GM23338 (cell line): Measurements from ENCODE around the gene STAM2. TPM values are rescaled to one million over a fixed set of nuclear protein-coding genes. Genes with fewer than 3 reads are reported as not detected.

Experiments
- ATAC-seq: fragments of 200-7000 bp; cut with Tn5 transposase; 3 replicates; pipeline ENCODE4 v1.9.1; 2020
- DNase-seq: peaks from one replicate; pipeline ENCODE4 v3.0.0-alpha.2; 2015; ENCODE audit warnings: low spot score
- H2AFZ ChIP-seq: fragments of 200-600 bp; sonication (generic); 2 replicates; pipeline ENCODE4 v1.8.0; 2016; ENCODE audit warnings: antibody characterized with exemption, mild to moderate bottlenecking, moderate library complexity
- H3F3A ChIP-seq: fragments of 200-600 bp; sonication (generic); replicated peaks from 2 replicates; pipeline ENCODE4 v1.8.0; 2017; ENCODE audit warnings: antibody characterized with exemption, mixed run types, low read depth
- H3K27ac ChIP-seq: fragments of 200-600 bp; sonication (generic); 2 replicates; pipeline ENCODE4 v1.6.1; 2016; ENCODE audit warnings: low read depth
- H3K27me3 ChIP-seq: fragments of 200-600 bp; sonication (generic); 2 replicates; pipeline ENCODE4 v1.8.0; 2016; ENCODE audit warnings: mild to moderate bottlenecking, mixed run types, moderate library complexity; ENCODE audit not compliant: insufficient read depth
- H3K36me3 ChIP-seq: fragments of 200-600 bp; sonication (generic); 2 replicates; pipeline ENCODE4 v1.8.0; 2016; ENCODE audit warnings: mild to moderate bottlenecking; ENCODE audit not compliant: insufficient read depth
- H3K4me1 ChIP-seq: fragments of 200-600 bp; sonication (generic); 2 replicates; pipeline ENCODE4 v1.8.0; 2016; ENCODE audit warnings: mild to moderate bottlenecking, moderate library complexity; ENCODE audit not compliant: insufficient read depth
- H3K4me2 ChIP-seq: fragments of 200-600 bp; sonication (generic); 2 replicates; pipeline ENCODE4 v1.7.1; 2017; ENCODE audit warnings: mixed run types
- H3K4me3 ChIP-seq: fragments of 200-600 bp; sonication (generic); 2 replicates; pipeline ENCODE4 v1.6.1; 2016; ENCODE audit warnings: mixed run types
- H3K79me2 ChIP-seq: fragments of 200-600 bp; sonication (generic); replicated peaks from 2 replicates; pipeline ENCODE4 v1.8.0; 2017; ENCODE audit warnings: mild to moderate bottlenecking; ENCODE audit not compliant: insufficient read depth
- H3K9me2 ChIP-seq: fragments of 200-600 bp; sonication (generic); 2 replicates; pipeline ENCODE4 v1.8.0; 2017; ENCODE audit not compliant: insufficient read depth
- H4K20me1 ChIP-seq: fragments of 200-600 bp; sonication (generic); replicated peaks from 2 replicates; pipeline ENCODE4 v1.8.0; 2017; ENCODE audit warnings: mild to moderate bottlenecking; ENCODE audit not compliant: insufficient read depth
- H3K27ac Mint-ChIP-seq: 2 replicates; pipeline ENCODE4 v1.8.0; 2020; ENCODE audit warnings: inconsistent platforms, mild to moderate bottlenecking, moderate library complexity, mixed read lengths
- H3K27me3 Mint-ChIP-seq: 3 replicates; pipeline ENCODE4 v1.8.0; 2022; ENCODE audit warnings: low read depth, mild to moderate bottlenecking, moderate library complexity, mixed read lengths, inconsistent platforms; ENCODE audit not compliant: insufficient read depth, poor library complexity
- H3K36me3 Mint-ChIP-seq: 3 replicates; pipeline ENCODE4 v1.8.0; 2021; ENCODE audit warnings: low read depth, mild to moderate bottlenecking, inconsistent platforms, moderate library complexity, mixed read lengths
- H3K4me1 Mint-ChIP-seq: 3 replicates; pipeline ENCODE4 v1.8.0; 2020; ENCODE audit warnings: mild to moderate bottlenecking, inconsistent platforms, mixed read lengths
- H3K4me3 Mint-ChIP-seq: 3 replicates; pipeline ENCODE4 v1.8.0; 2021; ENCODE audit warnings: moderate library complexity, mild to moderate bottlenecking, inconsistent platforms, mixed read lengths
- H3K9me3 Mint-ChIP-seq: 3 replicates; pipeline ENCODE4 v1.8.0; 2020; ENCODE audit warnings: moderate library complexity, mild to moderate bottlenecking, inconsistent platforms, mixed read lengths
- CREB1 ChIP-seq: fragments of 250-450 bp; sonication (Bioruptor Pico); IDR thresholded peaks from 2 replicates; pipeline ENCODE4 v1.5.0; 2020; ENCODE audit warnings: low read depth, mild to moderate bottlenecking, moderate library complexity
- EZH2 ChIP-seq: fragments of 200-600 bp; sonication (generic); IDR thresholded peaks from one replicate; pipeline ENCODE4 v1.8.0; 2017; ENCODE audit warnings: antibody characterized with exemption, mild to moderate bottlenecking, low read depth; ENCODE audit not compliant: unreplicated experiment
- EZH2phosphoT487 ChIP-seq: fragments of 200-600 bp; sonication (generic); IDR thresholded peaks from one replicate; pipeline ENCODE4 v1.8.1; 2018; ENCODE audit warnings: antibody characterized with exemption; ENCODE audit not compliant: unreplicated experiment
- JUNB ChIP-seq: IDR thresholded peaks from one replicate; pipeline ENCODE4 v1.6.1; 2016; ENCODE audit warnings: antibody characterized with exemption; ENCODE audit not compliant: unreplicated experiment
- NANOG ChIP-seq: IDR thresholded peaks from 2 replicates; pipeline ENCODE4 v1.6.1; 2016; ENCODE audit warnings: antibody characterized with exemption, borderline replicate concordance
- POLR2AphosphoS5 ChIP-seq: IDR thresholded peaks from 2 replicates; pipeline ENCODE4 v1.6.1; 2016; ENCODE audit warnings: antibody characterized with exemption, low read depth
- STAT1 ChIP-seq: IDR thresholded peaks from one replicate; pipeline ENCODE4 v1.6.1; 2016; ENCODE audit warnings: antibody characterized with exemption; ENCODE audit not compliant: unreplicated experiment
- ZNF114 ChIP-seq: fragments of 250-450 bp; sonication (Bioruptor Pico); IDR thresholded peaks from 2 replicates; pipeline ENCODE4 v1.5.0; 2020; ENCODE audit warnings: mild to moderate bottlenecking, moderate library complexity
- ZNF331 ChIP-seq: fragments of 250-450 bp; sonication (Bioruptor Pico); IDR thresholded peaks from 2 replicates; pipeline ENCODE4 v1.5.0; 2020; ENCODE audit warnings: low read depth, mild to moderate bottlenecking, moderate library complexity
- polyA plus RNA-seq: library from polyadenylated mRNA; unstranded; fragments of >200 nt; fragmentation: Nextera tagmentation; extraction: Ambion mirVana; gene quantifications from 2 replicates; pipeline ENCODE4 v1.2.1, GENCODE V29; 2016
- total RNA-seq: library from RNA; depleted of rRNA; stranded (reverse); fragments of >200 nt; shearing (Covaris generic); gene quantifications from 2 replicates; pipeline ENCODE4 v1.2.3, GENCODE V29; 2014
- TF ChIP-seq, protein P1 (sequence below): fragments of 250-450 bp; sonication (Bioruptor Pico); IDR thresholded peaks from 2 replicates; pipeline ENCODE4 v1.5.0; 2020; ENCODE audit warnings: mild to moderate bottlenecking, moderate library complexity
- TF ChIP-seq, protein P2 (sequence below), 2 experiments: fragments of 200-600 bp in 1 of 2; sonication (generic) in 1 of 2; conservative IDR thresholded peaks; 2 replicates each; pipeline versions ENCODE4 v1.5.1 to v1.6.1; 2016 to 2017; ENCODE audit warnings: antibody characterized with exemption in 2 of 2, low read depth in 2 of 2, mild to moderate bottlenecking in 2 of 2, moderate library complexity in 1 of 2
- TF ChIP-seq, protein P3 (sequence below): IDR thresholded peaks from one replicate; pipeline ENCODE4 v1.6.1; 2018; ENCODE audit warnings: antibody characterized with exemption; ENCODE audit not compliant: unreplicated experiment
- TF ChIP-seq, protein P4 (sequence below): IDR thresholded peaks from 2 replicates; pipeline ENCODE4 v1.6.1; 2016; ENCODE audit warnings: antibody characterized with exemption

Gene STAM2
- total and polyA plus RNA-seq, 2 experiments from 2014 or later = 4.6 to 18.2 TPM

DNA sequence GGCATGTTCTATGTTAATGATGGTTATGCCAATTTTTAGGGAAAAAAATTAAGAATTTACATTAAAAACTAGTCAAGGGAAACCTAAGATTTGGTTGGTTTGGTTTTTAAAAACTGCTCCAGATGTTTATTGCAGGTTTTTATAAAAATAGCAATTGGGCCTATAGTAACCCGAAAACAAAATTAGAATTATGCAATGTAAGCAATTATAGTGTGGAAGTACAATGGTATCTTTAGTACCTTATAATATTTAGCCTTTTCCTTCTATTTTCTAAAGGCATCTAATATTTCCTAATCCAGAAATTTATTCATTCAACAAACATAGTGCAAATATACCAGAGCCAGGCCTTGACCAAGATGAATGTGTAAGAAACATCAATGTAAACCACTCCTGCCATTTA is 104.0 kb downstream of the STAM2 start (continued):
- TF ChIP-seq, protein P1, sequence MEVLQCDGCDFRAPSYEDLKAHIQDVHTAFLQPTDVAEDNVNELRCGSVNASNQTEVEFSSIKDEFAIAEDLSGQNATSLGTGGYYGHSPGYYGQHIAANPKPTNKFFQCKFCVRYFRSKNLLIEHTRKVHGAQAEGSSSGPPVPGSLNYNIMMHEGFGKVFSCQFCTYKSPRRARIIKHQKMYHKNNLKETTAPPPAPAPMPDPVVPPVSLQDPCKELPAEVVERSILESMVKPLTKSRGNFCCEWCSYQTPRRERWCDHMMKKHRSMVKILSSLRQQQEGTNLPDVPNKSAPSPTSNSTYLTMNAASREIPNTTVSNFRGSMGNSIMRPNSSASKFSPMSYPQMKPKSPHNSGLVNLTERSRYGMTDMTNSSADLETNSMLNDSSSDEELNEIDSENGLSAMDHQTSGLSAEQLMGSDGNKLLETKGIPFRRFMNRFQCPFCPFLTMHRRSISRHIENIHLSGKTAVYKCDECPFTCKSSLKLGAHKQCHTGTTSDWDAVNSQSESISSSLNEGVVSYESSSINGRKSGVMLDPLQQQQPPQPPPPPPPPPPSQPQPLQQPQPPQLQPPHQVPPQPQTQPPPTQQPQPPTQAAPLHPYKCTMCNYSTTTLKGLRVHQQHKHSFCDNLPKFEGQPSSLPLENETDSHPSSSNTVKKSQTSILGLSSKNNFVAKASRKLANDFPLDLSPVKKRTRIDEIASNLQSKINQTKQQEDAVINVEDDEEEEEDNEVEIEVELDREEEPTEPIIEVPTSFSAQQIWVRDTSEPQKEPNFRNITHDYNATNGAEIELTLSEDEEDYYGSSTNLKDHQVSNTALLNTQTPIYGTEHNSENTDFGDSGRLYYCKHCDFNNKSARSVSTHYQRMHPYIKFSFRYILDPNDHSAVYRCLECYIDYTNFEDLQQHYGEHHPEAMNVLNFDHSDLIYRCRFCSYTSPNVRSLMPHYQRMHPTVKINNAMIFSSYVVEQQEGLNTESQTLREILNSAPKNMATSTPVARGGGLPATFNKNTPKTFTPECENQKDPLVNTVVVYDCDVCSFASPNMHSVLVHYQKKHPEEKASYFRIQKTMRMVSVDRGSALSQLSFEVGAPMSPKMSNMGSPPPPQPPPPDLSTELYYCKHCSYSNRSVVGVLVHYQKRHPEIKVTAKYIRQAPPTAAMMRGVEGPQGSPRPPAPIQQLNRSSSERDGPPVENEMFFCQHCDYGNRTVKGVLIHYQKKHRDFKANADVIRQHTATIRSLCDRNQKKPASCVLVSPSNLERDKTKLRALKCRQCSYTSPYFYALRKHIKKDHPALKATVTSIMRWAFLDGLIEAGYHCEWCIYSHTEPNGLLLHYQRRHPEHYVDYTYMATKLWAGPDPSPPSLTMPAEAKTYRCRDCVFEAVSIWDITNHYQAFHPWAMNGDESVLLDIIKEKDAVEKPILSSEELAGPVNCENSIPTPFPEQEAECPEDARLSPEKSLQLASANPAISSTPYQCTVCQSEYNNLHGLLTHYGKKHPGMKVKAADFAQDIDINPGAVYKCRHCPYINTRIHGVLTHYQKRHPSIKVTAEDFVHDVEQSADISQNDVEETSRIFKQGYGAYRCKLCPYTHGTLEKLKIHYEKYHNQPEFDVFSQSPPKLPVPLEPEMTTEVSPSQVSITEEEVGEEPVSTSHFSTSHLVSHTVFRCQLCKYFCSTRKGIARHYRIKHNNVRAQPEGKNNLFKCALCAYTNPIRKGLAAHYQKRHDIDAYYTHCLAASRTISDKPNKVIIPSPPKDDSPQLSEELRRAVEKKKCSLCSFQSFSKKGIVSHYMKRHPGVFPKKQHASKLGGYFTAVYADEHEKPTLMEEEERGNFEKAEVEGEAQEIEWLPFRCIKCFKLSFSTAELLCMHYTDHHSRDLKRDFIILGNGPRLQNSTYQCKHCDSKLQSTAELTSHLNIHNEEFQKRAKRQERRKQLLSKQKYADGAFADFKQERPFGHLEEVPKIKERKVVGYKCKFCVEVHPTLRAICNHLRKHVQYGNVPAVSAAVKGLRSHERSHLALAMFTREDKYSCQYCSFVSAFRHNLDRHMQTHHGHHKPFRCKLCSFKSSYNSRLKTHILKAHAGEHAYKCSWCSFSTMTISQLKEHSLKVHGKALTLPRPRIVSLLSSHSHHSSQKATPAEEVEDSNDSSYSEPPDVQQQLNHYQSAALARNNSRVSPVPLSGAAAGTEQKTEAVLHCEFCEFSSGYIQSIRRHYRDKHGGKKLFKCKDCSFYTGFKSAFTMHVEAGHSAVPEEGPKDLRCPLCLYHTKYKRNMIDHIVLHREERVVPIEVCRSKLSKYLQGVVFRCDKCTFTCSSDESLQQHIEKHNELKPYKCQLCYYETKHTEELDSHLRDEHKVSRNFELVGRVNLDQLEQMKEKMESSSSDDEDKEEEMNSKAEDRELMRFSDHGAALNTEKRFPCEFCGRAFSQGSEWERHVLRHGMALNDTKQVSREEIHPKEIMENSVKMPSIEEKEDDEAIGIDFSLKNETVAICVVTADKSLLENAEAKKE = no peak
- no peak for TF ChIP-seq EZH2
- TF ChIP-seq STAT1 = no peak
- TF ChIP-seq ZNF114 (CRISPR knock-in tag) = no peak
- TF ChIP-seq CREB1 (CRISPR knock-in tag) = no peak
- TF ChIP-seq JUNB = no peak

DNA sequence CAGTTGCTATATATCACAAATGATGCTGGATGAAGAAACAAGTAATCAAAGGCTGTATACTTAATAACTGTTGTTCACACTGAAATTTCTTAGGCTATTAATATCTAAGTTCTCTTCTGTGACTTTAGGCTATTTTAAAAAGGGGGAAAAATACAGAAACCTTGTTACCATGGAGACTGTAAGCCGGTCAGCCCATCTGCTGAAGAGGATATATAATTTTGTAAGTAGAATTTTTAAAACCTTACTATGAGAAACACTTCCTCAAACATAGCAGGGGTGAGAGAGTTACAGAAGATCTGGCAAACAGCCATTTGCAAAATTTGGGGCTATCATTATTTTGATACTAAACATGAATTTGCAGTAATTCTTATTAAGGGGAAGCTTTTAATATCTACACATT is 104.5 kb downstream of the STAM2 start:
- Histone ChIP-seq H3K27me3 (no peaks in the 10 kb centered on the region), H3K79me2 (no peaks in the 10 kb centered on the region), H3K36me3 (no peaks in the 10 kb centered on the region), H2AFZ (no peak overlapping the region), H3K27ac (no peak overlapping the region), H3F3A (no peaks in the 10 kb centered on the region), H3K9me2 (peaks cover 7% of the 10 kb centered on the region; the same call in 1 of the 2 replicates), H3K4me2 (no peak overlapping the region), H3K4me3 (no peak overlapping the region), H3K4me1 (no peaks in the 10 kb centered on the region; the same call in 1 of the 2 replicates), H4K20me1 (no peaks in the 10 kb centered on the region)
- no peak for DNase-seq
- no peak overlapping the region for H3K27ac Mint-ChIP-seq
- H3K36me3 Mint-ChIP-seq = peaks cover 1% of the 10 kb centered on the region; the same call in 1 of the 3 replicates
- no peaks in the 10 kb centered on the region for H3K9me3 Mint-ChIP-seq
- no peak overlapping the region for H3K4me3 Mint-ChIP-seq
- H3K27me3 Mint-ChIP-seq = peaks cover 4% of the 10 kb centered on the region
- peaks cover 14% of the 10 kb centered on the region for H3K4me1 Mint-ChIP-seq
- ATAC-seq = no peak
- TF ChIP-seq POLR2AphosphoS5 (no peak), EZH2phosphoT487 (no peak), ZNF331 (CRISPR knock-in tag) (no peak), NANOG (no peak), CREB1 (CRISPR knock-in tag) (no peak), JUNB (no peak)
- TF ChIP-seq, protein P2, sequence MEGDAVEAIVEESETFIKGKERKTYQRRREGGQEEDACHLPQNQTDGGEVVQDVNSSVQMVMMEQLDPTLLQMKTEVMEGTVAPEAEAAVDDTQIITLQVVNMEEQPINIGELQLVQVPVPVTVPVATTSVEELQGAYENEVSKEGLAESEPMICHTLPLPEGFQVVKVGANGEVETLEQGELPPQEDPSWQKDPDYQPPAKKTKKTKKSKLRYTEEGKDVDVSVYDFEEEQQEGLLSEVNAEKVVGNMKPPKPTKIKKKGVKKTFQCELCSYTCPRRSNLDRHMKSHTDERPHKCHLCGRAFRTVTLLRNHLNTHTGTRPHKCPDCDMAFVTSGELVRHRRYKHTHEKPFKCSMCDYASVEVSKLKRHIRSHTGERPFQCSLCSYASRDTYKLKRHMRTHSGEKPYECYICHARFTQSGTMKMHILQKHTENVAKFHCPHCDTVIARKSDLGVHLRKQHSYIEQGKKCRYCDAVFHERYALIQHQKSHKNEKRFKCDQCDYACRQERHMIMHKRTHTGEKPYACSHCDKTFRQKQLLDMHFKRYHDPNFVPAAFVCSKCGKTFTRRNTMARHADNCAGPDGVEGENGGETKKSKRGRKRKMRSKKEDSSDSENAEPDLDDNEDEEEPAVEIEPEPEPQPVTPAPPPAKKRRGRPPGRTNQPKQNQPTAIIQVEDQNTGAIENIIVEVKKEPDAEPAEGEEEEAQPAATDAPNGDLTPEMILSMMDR (conservative IDR thresholded peaks at IDR 0.05; ENCODE audit: low read depth in 2 of 2) = no peak
- TF ChIP-seq, protein P3, sequence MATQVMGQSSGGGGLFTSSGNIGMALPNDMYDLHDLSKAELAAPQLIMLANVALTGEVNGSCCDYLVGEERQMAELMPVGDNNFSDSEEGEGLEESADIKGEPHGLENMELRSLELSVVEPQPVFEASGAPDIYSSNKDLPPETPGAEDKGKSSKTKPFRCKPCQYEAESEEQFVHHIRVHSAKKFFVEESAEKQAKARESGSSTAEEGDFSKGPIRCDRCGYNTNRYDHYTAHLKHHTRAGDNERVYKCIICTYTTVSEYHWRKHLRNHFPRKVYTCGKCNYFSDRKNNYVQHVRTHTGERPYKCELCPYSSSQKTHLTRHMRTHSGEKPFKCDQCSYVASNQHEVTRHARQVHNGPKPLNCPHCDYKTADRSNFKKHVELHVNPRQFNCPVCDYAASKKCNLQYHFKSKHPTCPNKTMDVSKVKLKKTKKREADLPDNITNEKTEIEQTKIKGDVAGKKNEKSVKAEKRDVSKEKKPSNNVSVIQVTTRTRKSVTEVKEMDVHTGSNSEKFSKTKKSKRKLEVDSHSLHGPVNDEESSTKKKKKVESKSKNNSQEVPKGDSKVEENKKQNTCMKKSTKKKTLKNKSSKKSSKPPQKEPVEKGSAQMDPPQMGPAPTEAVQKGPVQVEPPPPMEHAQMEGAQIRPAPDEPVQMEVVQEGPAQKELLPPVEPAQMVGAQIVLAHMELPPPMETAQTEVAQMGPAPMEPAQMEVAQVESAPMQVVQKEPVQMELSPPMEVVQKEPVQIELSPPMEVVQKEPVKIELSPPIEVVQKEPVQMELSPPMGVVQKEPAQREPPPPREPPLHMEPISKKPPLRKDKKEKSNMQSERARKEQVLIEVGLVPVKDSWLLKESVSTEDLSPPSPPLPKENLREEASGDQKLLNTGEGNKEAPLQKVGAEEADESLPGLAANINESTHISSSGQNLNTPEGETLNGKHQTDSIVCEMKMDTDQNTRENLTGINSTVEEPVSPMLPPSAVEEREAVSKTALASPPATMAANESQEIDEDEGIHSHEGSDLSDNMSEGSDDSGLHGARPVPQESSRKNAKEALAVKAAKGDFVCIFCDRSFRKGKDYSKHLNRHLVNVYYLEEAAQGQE = no peak
- TF ChIP-seq, protein P4, sequence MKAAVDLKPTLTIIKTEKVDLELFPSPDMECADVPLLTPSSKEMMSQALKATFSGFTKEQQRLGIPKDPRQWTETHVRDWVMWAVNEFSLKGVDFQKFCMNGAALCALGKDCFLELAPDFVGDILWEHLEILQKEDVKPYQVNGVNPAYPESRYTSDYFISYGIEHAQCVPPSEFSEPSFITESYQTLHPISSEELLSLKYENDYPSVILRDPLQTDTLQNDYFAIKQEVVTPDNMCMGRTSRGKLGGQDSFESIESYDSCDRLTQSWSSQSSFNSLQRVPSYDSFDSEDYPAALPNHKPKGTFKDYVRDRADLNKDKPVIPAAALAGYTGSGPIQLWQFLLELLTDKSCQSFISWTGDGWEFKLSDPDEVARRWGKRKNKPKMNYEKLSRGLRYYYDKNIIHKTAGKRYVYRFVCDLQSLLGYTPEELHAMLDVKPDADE = no peak
